Measurements from ENCODE around the gene DLG2. TPM values are rescaled to one million over a fixed set of nuclear protein-coding genes. Genes with fewer than 3 reads are reported as not detected.

Gene DLG2
- total RNA-seq, 1 donor from 2014 or later: 5.9 TPM

DNA sequence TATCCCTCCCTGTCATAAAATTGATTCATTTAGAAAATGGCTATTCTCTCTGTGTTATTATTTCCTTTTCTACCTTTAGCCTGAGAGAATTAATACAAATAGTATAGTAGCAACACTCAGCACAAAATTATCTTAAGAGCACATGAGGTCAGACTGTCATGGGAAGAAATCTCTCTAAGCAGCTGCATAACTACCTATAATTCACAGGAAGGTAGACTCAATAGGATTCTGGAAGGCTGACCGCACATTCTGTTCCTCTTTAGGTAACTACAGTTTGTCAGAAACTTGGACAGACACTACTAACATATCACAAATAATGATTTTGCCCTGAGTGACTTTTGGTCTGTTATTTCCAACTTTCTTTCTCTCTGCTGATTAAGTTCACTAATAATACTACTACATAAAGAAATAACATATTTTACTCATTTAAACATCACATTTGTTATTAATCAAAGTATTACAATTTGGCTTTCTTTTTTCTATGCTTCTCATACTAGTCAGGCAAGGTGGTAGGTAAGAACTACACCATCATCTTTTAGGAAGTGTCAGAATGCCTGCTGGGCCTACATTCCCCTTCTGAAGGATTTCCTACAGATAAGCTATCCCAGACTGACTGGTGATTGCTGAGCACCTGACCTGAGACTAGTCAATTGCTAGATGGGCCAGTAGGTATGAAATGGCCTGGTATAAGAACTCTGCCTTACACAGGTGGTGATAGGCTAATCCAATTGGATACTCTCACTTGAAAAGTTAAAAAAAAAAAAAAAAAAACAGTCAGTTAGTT, 325.1 kb downstream of the DLG2 start:
- no peak for DNase-seq (ENCODE audit: extremely low spot score, unreplicated experiment)
- peaks cover 4% of the 10 kb centered on the region for H3K4me1 Mint-ChIP-seq (ENCODE audit: unreplicated experiment)

DNA sequence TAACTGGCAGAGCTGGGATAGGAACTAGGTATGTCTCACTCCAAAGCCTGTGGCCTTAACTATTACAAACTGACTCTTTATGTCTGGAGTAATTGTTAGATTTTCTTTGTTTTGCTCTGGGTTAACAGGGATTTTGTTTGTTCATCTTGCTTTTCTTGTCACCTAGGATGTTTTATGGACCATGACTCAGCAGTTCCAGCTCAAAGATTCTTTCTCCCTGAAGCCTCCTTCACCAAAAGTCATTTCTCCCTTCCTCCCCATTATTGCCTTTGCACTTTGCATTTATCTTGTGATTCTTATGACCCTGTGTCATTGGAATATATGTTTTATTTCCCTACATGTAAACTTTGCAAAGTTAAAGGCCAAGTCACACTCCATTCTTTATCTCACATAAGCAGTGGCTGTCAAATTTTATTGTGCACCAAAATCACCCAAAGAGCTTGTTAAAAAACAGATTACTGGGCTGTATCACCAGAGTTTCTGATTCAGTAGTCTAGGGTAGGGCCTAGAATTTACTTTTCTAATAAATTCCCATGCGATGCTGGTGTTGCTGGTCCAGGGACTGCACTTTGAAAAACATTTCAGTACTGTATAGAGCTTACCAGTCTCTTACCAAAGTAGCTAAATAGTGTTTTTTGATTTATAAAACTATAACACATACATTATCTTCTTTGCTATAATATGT, 327.7 kb downstream of the DLG2 start:
- H3K4me3 Mint-ChIP-seq: no peak overlapping the region

More for the DNA sequence above, 325.1 kb downstream of the DLG2 start:
- Mint-ChIP-seq H3K4me3 (no peak overlapping the region), H3K9me3 (no peaks in the 10 kb centered on the region), H3K36me3 (no peaks in the 10 kb centered on the region), H3K27ac (no peak overlapping the region), H3K27me3 (no peaks in the 10 kb centered on the region)
- TF ChIP-seq, protein P1, sequence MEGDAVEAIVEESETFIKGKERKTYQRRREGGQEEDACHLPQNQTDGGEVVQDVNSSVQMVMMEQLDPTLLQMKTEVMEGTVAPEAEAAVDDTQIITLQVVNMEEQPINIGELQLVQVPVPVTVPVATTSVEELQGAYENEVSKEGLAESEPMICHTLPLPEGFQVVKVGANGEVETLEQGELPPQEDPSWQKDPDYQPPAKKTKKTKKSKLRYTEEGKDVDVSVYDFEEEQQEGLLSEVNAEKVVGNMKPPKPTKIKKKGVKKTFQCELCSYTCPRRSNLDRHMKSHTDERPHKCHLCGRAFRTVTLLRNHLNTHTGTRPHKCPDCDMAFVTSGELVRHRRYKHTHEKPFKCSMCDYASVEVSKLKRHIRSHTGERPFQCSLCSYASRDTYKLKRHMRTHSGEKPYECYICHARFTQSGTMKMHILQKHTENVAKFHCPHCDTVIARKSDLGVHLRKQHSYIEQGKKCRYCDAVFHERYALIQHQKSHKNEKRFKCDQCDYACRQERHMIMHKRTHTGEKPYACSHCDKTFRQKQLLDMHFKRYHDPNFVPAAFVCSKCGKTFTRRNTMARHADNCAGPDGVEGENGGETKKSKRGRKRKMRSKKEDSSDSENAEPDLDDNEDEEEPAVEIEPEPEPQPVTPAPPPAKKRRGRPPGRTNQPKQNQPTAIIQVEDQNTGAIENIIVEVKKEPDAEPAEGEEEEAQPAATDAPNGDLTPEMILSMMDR (conservative IDR thresholded peaks at IDR 0.05): no peak

DNA sequence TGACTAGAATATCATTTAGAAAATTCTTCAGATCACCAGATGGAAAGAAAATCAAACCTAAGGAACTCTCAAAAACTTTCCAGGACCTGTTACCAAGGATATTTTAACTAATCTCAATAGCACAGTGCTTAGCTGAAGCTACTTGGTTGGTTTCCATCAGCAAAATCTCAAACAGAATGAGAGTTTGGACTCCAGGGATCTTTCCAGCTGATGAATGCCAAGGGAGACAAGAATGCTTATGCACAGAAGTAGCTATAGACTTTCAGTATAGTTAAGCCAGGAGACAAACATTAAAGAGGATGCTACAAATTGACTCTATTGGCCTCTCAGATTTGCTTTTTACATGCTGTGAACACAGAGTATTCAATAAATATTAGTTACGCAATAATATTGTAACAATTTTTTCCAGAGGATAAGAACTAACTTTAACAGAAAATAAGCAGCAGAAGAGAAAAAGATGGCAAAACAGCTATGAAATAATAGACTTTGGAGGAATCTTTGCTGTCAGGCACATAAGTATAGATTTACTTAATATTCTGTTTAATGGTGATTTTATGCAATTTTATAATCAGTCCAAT, 331.4 kb downstream of the DLG2 start:
- Mint-ChIP-seq H3K4me3 (no peak overlapping the region), H3K9me3 (no peaks in the 10 kb centered on the region), H3K4me1 (ENCODE audit: unreplicated experiment) (peaks cover 4% of the 10 kb centered on the region), H3K36me3 (no peaks in the 10 kb centered on the region), H3K27ac (no peak overlapping the region), H3K27me3 (peaks cover 4% of the 10 kb centered on the region)
- no peak for DNase-seq (ENCODE audit: extremely low spot score, unreplicated experiment)
- TF ChIP-seq, protein P1 (conservative IDR thresholded peaks at IDR 0.05): no peak

More for the DNA sequence above, 327.7 kb downstream of the DLG2 start:
- H3K4me1 Mint-ChIP-seq (ENCODE audit: unreplicated experiment): peaks cover 4% of the 10 kb centered on the region
- no peak for DNase-seq (ENCODE audit: extremely low spot score, unreplicated experiment)
- no peaks in the 10 kb centered on the region for H3K36me3 Mint-ChIP-seq
- no peaks in the 10 kb centered on the region for H3K27me3 Mint-ChIP-seq
- peak overlapping the region; percentile 19 for H3K27ac Mint-ChIP-seq
- TF ChIP-seq, protein P1 (conservative IDR thresholded peaks at IDR 0.05): no peak
- H3K9me3 Mint-ChIP-seq: no peaks in the 10 kb centered on the region

DNA sequence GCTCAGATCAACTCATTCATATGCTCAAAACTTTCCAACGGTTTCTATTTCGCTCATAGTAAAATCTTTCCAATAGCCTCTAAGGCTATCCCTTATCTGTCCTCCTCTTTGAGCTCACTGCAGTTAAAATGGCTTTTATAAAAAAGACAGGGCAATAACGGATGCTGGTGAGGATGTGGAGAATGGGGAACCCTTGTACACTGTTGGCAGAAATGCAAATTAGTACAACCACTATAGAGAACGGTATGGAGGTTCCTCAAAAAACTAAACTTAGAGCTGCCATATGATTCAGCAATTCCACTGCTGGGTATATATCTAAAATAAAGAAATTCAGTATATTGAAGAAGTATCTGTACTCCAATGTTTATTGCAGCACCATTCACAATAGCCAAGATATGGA, 345.6 kb downstream of the DLG2 start:
- Mint-ChIP-seq H3K36me3 (no peaks in the 10 kb centered on the region), H3K4me1 (ENCODE audit: unreplicated experiment) (no peaks in the 10 kb centered on the region), H3K4me3 (no peak overlapping the region), H3K27me3 (no peaks in the 10 kb centered on the region), H3K9me3 (no peaks in the 10 kb centered on the region), H3K27ac (no peak overlapping the region)
- no peak for DNase-seq (ENCODE audit: extremely low spot score, unreplicated experiment)
- TF ChIP-seq, protein P1 (conservative IDR thresholded peaks at IDR 0.05): no peak

DNA sequence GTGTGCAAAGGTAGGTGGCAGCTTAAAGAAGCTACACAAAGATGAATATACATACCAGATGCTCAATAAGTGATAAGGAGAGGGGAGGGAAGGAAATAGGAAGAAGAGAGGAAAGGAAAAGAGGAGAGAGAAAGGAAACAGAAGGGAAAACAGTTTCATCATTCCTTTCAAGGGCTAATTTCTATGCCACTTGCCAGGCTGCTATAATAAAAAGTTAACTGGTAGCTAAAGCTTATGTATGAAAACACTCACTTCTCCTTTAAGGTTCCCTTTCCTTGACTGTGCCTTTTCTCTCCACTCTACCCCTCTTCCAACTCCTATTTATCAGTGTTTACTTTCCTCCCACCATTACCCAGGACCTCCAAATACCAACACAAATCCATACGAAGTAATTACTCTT, 347.9 kb downstream of the DLG2 start:
- DNase-seq (ENCODE audit: extremely low spot score, unreplicated experiment): no peak
- Mint-ChIP-seq H3K4me1 (ENCODE audit: unreplicated experiment) (no peaks in the 10 kb centered on the region), H3K27me3 (no peaks in the 10 kb centered on the region), H3K9me3 (no peaks in the 10 kb centered on the region), H3K4me3 (no peak overlapping the region), H3K27ac (no peak overlapping the region), H3K36me3 (no peaks in the 10 kb centered on the region)
- TF ChIP-seq, protein P1 (conservative IDR thresholded peaks at IDR 0.05): no peak
